ENCODE data around the gene VSIG10L. TPM values are rescaled to one million over a fixed set of nuclear protein-coding genes. Genes with fewer than 3 reads are reported as not detected.

The VSIG10L gene
- total RNA-seq, 1 experiment from 2014 or later = 11.6 TPM

- ATAC-seq = no peak
- ChIA-PET CTCF (no interaction called here), POLR2A (no interaction called here)
- H3K9me3 Mint-ChIP-seq = peaks cover 25% of the 10 kb centered on the region
- no peak overlapping the region for H3K4me3 Mint-ChIP-seq
- TF ChIP-seq SMAD3 (CRISPR knock-in tag; IDR thresholded peaks at IDR 0.05; ENCODE audit: borderline replicate concordance) (no peak), STAT6 (CRISPR knock-in tag; conservative IDR thresholded peaks at IDR 0.05; ENCODE audit: low read depth) (no peak), ZSCAN18 (CRISPR knock-in tag; IDR thresholded peaks at IDR 0.05) (no peak), RELA (CRISPR knock-in tag; IDR thresholded peaks at IDR 0.05; ENCODE audit: borderline replicate concordance) (no peak), ZNF512 (CRISPR knock-in tag; IDR thresholded peaks at IDR 0.05; ENCODE audit: borderline replicate concordance) (no peak), ATF1 (CRISPR knock-in tag; IDR thresholded peaks at IDR 0.05) (no peak), NFATC4 (CRISPR knock-in tag; IDR thresholded peaks at IDR 0.05) (no peak), USF1 (CRISPR knock-in tag; IDR thresholded peaks at IDR 0.05) (peak; percentile 23; the same call in 1 of the 2 replicates), ZNF532 (CRISPR knock-in tag; IDR thresholded peaks at IDR 0.05; ENCODE audit: borderline replicate concordance) (no peak), TP53 (CRISPR knock-in tag; IDR thresholded peaks at IDR 0.05) (no peak), ZNF263 (CRISPR knock-in tag; IDR thresholded peaks at IDR 0.05; ENCODE audit: low read depth) (no peak)
- TF ChIP-seq, protein P1, sequence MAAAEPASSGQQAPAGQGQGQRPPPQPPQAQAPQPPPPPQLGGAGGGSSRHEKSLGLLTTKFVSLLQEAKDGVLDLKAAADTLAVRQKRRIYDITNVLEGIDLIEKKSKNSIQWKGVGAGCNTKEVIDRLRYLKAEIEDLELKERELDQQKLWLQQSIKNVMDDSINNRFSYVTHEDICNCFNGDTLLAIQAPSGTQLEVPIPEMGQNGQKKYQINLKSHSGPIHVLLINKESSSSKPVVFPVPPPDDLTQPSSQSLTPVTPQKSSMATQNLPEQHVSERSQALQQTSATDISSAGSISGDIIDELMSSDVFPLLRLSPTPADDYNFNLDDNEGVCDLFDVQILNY (CRISPR knock-in tag; IDR thresholded peaks at IDR 0.05) = no peak
- TF ChIP-seq, protein P2, sequence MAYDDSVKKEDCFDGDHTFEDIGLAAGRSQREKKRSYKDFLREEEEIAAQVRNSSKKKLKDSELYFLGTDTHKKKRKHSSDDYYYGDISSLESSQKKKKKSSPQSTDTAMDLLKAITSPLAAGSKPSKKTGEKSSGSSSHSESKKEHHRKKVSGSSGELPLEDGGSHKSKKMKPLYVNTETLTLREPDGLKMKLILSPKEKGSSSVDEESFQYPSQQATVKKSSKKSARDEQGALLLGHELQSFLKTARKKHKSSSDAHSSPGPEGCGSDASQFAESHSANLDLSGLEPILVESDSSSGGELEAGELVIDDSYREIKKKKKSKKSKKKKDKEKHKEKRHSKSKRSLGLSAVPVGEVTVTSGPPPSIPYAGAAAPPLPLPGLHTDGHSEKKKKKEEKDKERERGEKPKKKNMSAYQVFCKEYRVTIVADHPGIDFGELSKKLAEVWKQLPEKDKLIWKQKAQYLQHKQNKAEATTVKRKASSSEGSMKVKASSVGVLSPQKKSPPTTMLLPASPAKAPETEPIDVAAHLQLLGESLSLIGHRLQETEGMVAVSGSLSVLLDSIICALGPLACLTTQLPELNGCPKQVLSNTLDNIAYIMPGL (CRISPR knock-in tag; IDR thresholded peaks at IDR 0.05) = no peak
- TF ChIP-seq, protein P3, sequence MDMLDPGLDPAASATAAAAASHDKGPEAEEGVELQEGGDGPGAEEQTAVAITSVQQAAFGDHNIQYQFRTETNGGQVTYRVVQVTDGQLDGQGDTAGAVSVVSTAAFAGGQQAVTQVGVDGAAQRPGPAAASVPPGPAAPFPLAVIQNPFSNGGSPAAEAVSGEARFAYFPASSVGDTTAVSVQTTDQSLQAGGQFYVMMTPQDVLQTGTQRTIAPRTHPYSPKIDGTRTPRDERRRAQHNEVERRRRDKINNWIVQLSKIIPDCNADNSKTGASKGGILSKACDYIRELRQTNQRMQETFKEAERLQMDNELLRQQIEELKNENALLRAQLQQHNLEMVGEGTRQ (CRISPR knock-in tag; IDR thresholded peaks at IDR 0.05) = peak; percentile 62; the same call in 1 of the 2 replicates
- no peak for DNase-seq (ENCODE audit: low spot score)
- peaks cover 8% of the 10 kb centered on the region for H3K4me1 Mint-ChIP-seq
- H3K27me3 Mint-ChIP-seq (ENCODE audit: low read depth) = peaks cover 21% of the 10 kb centered on the region
- H3K27ac Mint-ChIP-seq = no peak overlapping the region
- peaks cover 41% of the 10 kb centered on the region for H3K36me3 Mint-ChIP-seq
Measured at GRCh38 chr19:51330366-51330765, 11.6 kb downstream of the VSIG10L start.

Measured in WTC11 (cell line).